HG02623 (cell line): ENCODE measurements around the gene ROPN1B.
"Not testable (repeated sequence)": the region's sequence is repeated elsewhere in the genome, so short reads cannot be mapped to it uniquely, and the experiment has no call there.

ENCODE experiments used
- ATAC-seq: cut with Tn5 transposase; IDR thresholded peaks from one replicate; pipeline ENCODE4 v1.9.1; 2021; ENCODE audit warnings: moderate library complexity; ENCODE audit not compliant: unreplicated experiment

ROPN1B gene

DNA sequence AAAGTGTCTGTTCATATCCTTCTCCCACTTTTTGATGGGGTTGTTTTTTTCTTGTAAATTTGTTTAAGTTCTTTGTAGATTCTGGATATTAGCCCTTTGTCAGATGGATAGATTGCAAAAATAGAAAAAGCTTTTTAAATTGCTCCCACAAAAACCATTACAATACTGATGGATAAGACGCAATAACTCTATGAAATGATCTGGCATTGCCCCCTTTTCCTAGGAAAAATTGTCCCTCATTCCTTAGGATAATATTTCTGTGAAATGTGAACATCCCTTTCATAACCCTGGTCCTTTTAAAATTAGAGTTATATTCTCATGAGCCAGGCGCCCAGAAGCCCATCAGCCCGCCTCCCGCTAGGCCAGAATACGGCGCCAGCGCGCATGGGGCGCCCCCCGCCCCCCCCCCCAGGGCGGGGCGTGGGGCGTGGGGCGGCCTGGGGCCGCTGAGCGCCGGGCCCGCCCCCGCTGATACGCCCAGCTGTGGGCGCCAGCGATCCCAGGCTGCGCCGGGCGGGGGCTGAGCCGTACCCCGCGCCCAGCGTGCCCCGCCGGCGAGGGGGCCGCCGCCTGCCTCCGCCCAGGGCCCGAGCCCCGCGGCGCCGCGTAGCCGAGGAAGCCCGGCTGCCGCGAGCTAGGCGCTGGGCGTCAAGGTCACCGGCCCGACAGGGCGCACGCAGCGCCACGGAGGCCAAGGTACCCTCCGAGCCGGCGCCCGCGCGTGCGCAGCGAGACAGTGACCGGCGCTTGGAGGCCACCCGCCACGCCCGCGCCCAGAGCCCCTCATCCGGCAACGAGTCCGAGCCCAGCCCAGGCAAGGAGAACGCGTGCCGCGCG lies 11.1 kb upstream of the ROPN1B start:
- no peak for ATAC-seq

DNA sequence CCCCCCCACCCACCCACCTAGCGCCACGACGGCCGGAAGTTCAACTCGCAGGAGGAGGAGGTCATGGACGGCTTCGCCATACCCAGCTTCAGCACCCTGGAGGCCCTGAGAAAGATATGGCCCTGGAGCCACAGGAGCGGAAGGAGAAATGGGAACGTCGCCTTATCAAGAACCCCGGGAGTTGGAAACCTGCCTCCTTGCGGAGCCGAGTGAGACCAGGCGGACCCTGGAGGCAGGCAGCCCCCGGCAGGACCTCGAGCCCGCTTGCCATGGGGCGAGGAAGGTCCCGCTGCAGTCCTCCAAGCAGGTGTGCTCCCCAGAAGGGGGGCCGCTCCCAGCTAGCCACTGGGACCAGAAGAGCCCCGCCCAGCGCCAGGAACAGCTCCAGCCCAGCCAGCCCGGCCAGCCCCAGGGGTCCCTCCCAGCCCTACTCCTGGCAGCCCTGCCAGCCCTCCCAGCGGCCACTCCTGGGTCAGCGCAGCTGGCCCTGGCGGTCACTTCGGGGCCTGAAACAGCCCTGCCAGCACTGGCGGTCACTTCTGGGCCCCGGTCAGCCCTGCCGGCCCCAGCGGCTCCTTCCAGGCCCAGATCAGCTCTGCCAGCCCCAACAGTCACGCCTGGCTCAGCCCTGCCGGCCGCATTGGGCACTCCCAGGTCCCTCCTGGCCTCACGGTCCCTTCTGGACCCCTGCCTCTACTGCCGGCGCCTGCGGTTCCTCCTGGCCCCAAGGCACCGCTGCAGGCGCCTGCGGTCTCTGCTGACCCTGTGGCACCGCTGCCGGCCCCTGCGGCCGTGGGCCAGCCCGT lies 10.3 kb upstream of the ROPN1B start:
- ATAC-seq, result no peak

DNA sequence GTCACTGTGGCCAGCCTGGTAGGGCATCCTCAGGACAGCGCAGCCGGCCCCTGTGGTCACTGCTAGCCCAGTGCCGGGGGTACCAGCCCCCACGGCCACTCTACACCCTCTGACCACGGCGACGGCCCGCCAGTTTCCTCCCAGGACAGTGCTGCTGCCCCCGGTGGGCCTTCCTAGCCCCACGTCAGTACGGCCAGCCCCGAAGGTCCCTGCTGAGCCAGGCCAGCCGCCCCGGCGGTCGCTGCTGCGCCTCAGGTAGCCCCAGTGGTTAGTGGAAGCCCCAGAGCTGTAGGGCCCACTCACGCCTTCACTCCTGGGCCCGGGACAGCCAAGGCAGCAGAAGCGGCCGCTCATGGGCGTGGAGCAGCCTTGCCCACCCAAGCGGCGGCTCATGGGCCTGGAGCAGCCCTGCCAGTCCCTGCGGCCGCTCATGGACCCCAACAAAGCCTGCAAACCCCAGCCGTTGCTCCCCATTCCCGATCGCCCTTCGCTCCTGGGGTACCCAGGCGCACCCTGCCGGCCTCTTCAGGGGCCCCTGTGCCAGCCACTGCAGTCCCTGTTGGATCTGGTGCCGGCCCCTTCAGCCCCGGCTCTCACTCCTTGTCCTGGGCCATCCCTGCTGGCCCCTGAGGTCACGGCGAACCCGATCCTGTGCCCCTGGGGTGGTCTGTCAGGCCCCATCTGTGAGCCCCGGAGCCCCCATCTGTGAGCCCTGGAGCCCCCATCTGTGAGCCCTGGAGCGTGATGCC lies 9.5 kb upstream of the ROPN1B start:
- ATAC-seq, result no peak

DNA sequence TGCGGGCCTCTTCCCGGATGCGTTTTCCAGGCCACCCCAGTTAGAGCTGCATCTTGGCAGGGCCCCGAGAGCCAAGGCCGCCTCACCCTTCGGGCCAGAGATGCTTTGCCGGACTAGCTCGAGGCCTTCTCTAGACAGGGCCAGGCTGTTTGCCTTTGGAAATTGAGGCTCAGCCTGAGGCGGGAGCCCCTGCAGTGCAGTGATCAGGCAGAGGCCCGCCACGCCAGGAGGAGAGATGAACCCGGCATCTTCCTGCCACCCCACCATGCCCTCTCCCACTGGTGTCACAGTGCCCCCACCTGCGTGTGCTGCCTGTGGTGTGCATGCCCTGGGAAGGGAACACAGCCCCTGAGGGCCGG lies 8.9 kb upstream of the ROPN1B start:
- ATAC-seq, result no peak

DNA sequence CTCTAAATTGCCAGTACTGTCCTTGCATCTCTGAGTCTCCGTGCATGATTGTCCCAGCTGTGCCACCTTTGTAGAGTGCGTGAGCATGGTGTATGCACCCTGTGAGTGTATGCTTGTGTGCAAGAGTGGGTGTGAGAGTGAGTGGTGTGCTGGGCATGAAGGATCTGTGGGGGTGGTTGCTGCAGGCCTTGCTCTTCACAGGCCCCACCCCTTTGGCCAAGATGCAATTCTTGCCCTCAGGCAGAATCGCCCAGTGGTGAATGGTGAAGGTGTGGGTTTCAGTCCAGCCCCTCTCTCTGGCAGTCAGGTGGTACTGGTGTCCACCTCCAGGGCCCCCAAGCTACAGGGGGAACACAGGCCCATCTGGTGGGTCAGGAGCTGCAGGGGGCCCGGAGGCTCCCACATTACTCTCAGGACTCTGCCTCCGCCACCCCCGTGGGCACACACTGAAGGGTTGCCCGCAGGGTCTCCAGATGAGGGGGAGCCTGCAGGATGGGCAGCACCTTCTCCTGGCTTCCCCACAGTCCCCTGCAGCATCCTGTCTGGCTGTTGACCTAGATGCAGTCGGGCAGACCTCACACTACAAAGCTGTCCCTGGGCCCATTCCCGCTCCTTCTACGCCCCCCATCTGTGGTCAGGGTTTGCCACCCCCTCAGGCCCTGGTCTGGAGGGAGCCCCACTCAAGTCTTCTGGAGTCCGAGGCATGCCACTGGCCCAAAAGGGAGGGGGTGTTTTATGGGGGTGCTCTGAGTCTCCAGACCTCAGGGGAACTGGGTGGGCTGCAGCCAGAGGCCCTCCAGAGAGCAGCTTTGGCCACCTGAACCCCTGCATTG lies 8.3 kb upstream of the ROPN1B start:
- no peak for ATAC-seq

DNA sequence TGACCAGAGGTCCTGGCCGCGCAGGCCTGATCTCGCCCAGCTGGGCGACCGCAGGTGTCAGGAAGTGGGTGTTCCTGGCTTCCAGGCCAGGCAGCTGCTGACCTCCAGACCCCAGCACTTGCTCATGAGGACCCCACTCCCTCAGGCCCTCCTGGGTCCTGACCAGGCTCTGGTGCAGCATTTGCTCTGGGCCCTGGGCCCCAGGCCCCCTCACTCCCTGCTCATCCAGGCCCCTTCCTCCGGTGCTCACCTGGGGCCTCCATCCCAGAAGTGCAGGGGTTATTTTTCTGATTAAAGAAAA lies 7.7 kb upstream of the ROPN1B start:
- no peak for ATAC-seq

DNA sequence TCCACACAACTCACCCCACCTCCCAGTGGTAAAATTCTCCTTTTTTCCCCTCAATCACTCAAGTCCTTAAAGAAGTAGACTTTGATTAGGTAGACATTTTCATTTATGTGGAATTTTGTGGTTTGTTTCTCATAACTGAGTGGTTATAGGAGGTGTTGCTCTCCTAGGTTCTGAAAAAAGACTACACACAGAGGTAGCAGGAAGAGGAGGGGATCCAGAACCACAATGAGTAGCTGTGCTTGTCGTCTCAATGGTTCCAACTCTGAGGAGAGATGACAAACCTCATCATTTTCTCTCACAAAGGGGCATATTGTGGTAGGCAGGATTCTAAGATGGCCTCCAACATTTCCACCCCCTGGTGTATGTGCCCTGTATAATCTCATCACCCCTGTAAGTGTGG lies 5.1 kb upstream of the ROPN1B start:
- not testable (repeated sequence) for ATAC-seq

DNA sequence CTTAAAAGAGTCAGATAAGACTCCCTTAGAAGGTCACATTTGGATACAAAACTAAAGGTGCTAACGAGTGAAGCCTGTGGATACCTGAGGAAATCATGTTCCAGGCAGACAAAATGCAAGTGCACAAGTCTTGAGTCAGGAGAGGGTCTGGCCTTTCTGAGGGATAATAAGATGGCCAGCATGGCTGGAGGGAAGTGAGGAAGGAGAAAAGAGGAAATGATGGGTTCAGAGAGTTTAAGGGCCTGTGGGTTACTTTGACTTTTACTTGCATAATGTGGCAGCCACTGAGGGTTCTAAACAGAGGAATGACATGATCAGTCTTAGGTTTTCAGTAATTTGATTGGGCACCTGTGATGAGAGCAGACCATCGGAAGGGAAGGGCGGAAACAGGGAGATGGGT lies 3.5 kb upstream of the ROPN1B start:
- no peak for ATAC-seq

DNA sequence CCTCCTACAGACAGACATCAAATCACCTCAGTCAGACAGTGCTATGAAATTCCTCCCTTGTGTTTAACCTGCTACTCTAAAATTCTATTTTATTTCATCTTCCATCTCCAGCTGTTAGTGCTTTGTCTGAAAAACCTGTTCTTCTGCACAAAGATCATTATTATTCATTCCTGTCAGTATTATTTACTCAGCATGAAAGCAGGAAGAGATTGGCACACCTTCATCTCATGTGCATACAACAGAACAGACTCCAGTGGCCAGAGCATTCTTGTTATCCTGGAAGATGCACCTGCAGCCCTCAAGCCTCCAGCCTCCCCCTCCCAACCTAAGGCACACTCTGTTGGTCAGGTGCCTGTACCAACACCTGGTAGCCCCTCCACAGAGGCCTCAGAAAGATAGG lies 1.8 kb upstream of the ROPN1B start:
- ATAC-seq, result no peak

DNA sequence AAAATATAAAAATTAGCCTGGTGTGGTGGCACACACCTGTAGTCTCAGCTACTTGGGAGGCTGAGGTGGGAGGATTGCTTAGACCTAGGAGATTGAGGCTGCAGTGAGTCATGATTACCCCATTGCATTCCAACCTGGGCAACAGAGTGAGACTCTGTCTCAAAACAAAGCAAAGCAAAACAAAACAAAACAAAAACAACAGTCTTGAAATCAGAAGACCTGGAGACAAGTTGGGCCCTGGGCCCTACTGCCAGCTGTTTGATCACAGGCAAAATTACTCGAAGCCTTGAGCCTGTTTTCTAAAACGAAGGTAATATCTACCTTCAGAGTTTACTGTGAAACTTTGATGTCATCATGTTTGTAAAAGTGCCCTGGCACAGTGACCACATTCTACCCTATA lies 857 bp upstream of the ROPN1B start:
- ATAC-seq, result not testable (repeated sequence)

DNA sequence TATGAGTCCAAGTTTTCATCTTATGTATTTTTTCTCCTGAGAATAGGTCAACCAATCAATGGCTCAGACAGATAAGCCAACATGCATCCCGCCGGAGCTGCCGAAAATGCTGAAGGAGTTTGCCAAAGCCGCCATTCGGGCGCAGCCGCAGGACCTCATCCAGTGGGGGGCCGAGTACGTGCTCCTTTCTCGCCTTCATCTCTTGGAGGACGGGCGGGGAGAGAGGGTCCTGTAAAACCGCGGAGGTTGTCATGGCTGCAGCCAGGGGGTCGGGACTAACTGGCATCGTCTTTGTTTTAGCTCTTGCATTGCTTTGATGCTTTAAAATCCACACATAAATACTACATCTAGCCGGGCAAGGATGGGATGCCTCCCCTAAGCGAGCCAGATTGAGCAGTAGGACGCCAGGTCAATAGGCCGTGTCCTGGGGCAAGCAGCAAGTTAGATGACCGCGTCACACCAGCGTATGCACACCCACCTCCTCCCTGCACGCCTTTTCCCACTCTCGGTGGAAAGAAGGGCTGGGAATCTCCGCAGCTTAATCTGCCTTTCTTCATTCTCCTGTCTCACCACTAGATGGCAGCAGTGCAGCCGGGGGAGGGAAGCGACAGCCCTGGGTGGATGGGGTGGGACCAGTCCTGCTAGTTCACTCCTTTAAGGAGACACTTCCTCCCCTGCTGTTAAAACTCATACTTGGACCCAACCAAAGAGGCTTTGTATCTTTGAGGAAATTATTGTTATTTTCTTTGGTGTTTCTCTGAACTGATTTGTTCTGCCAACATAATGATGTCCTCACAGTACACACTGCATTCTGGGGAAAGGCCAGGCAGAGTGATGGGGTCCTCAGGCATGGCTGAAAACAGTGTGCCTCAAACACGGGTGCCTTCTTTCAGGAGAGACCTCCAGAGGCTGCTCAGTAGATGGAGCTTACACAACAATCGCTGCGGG lies 3.3 kb downstream of the ROPN1B start:
- peak; percentile 50 for ATAC-seq

DNA sequence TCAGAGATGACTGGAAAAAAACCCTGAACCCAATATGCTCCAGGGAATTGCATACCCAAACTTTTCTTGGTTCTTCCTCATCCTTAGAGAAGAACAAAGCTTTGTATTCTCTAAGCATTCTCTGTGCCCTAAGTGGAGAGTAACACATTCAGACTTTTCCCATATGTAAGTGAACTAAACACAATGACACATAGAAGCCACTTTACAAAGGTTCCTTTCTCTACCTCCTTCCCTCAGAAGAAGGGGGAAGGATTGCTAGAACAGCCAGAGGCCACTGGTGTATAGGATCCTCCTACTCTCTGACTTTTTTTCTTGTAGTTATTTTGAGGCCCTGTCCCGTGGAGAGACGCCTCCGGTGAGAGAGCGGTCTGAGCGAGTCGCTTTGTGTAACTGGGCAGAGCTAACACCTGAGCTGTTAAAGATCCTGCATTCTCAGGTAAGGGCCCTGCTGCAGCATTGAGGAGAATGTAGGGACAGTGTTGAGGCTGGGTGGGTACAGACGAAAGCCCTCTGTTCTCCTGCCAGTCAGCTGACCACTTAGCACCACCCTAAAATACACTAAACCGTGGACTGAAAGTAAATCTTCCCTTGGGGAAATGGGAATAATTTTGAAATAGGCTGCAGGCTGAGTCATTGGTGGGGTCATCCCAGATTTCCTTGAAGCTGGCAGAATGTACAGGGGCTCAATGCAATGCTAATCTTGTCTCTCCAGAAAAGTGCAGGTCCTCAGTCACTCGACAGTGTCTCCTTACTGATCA lies 6.4 kb downstream of the ROPN1B start:
- not testable (repeated sequence) for ATAC-seq

DNA sequence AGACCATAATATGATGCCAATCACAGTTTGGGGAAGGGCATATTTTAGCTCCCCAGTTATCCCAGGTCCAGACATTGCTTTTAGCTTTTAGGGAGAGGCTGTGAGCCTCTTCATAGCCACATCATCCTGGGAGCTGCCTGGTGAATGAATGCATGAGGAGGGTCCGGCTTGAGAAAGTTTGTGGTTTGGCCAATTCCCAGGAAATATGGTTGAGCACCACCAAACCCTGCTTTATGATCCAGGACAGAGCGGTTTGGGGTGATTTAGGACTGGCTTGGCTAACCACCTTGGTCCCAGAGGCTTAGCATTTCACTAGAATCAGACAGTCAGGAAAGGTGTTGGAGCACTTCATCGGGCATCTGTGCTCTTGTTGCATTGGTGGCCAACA lies 7.0 kb downstream of the ROPN1B start:
- not testable (repeated sequence) for ATAC-seq

DNA sequence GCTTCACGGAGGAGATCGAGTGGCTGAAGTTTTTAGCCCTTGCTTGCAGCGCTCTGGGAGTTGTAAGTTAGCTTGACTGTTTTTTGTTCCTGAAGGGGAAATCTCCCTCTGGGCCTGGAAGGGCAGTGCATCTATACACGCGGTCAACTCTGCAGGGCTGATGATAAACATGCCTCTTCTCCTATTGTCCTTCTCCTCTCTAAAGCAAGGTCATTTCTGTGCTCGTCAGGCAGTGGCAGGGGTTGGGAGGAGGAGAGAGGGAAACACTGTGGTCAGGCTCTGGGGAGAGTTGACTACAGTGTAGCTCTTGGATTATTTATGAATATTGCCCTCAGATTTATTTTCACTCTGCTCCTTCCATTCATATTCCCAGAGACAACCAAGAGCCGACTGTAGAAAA lies 8.1 kb downstream of the ROPN1B start:
- not testable (repeated sequence) for ATAC-seq

DNA sequence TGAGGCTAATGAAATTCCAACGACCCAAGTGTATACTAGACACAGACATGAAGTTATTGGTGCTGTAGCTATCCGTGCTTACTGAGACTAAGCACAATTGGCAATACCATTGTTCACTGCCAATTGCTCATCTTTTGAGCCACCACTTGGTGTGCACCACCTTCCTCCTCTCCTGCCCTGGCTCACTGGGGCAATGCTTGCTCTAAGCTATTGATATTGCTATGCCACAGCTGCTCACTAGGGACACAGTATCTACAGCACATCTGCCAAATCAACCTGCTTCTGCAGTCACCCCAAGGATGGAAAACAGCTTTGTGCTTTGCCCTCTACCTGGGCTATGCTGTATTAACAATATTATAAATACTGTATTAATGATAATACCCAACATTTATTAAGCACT lies 16.0 kb downstream of the ROPN1B start:
- not testable (repeated sequence) for ATAC-seq

DNA sequence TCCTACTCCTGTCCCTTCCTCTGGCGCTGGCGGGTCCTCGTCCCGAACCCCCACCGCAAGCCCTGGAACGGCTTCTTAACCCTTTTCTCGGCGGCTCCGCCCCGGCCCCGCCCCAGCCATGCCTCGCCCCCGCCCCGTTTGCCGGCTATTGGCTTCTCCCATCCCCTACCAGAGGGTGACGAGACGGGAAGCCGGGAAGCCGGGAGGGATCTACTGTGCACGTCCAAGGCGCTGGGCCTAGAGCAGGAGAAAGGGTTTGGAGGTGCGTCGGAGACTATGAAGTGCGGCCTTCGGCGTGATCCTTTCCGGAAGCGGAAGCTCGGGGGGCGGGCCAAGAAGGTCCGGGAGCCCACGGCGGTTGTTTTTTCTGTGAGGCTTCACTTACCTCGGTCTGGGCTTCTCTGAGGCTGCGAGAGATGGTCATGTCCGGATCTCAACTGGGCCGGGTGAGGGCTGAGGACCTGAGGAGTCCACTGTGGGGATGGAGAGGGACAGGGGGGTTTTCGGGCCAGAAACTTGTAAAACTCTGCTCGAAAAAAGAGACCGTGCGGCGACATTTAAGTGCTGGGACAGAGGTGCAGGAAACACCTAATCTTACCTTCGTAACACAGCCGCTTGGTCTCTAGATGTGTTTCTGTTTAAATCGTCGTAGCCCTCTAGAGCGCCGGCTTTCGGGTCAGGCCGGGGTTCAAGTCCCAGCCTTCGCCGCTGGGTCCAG lies 21.4 kb downstream of the ROPN1B start:
- ATAC-seq, result peak; percentile 86

DNA sequence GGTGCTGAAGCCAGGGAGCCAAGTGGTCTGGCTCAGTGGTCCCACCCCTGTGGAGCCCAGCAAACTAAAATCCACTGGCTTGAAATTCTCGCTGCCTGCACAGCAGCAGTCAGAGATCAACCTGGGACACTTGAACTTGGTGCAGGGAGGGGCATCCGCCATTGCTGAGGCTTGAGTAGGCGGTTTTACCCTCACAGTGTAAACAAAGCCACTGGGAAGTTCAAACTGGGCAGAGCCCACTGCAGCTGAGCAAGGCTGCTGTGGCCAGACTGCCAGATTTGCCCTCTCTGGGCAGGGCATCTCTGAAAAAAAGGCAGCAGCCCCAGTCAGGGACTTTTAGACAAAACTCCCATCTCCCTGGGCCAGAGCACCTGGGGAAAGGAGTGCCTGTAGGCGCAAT lies 27.8 kb downstream of the ROPN1B start:
- not testable (repeated sequence) for ATAC-seq

DNA sequence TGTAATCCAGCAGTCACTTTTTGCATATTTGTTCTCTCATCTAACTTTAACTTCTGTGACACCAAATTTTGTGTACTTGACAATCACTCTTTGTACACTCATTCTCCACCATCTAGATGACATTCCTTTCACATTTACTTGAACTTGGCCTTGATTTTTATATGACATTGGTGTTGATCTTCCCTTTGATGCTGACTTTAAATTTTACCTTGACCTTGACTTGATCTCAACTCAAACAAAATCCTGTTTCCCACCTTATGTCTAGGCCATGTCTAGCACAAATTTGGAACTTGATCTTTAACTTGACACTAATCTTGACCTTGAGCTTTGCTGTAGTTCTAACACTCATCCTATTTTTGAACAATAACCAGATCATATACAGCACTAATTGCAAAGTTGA lies 33.2 kb downstream of the ROPN1B start:
- no peak for ATAC-seq
